IMR-90 (cell line): ENCODE data around the gene GAB1. TPM values are rescaled to one million over a fixed set of nuclear protein-coding genes. Genes with fewer than 3 reads are reported as not detected.

Experiments
- ATAC-seq: fragments of 200-7000 bp; cut with Tn5 transposase; 2 replicates; pipeline ENCODE4 v1.9.1; 2020; ENCODE audit warnings: low read depth, mild to moderate bottlenecking, moderate library complexity
- BruUV-seq: library from RNA; stranded (reverse); fragments of 400-500 nt; replicated peaks from 2 replicates; lab custom pipeline; 2021; lab: Mats Ljungman, UMichigan
- CTCF ChIA-PET: fragments of 300-600 bp; formaldehyde crosslinking; extraction: SDS; loops from one replicate; lab custom pipeline; 2021; ENCODE audit warnings: antibody characterized with exemption; lab: Yijun Ruan, JAX
- POLR2A ChIA-PET: fragments of 300-600 bp; sonication (Branson Sonifier 250); formaldehyde crosslinking; loops from one replicate; lab custom pipeline; 2022; ENCODE audit warnings: antibody characterized with exemption; ENCODE audit not compliant: unreplicated experiment; lab: Charles Lee
- DNase-seq: peaks from one replicate; pipeline ENCODE4 v3.0.0; 2013
- H2AFZ ChIP-seq: replicated peaks from 2 replicates; pipeline ENCODE3; 2013; ENCODE audit warnings: low read length, mild to moderate bottlenecking; ENCODE audit not compliant: poor library complexity
- H2AK5ac ChIP-seq: 2 replicates; pipeline ENCODE4 v1.6.1; 2013; ENCODE audit warnings: low read depth, low read length, inconsistent platforms
- H2AK9ac ChIP-seq: replicated peaks from 2 replicates; pipeline ENCODE3; 2013; ENCODE audit warnings: mild to moderate bottlenecking, low read depth, low read length, moderate library complexity; ENCODE audit not compliant: poor library complexity
- H2BK120ac ChIP-seq: 2 replicates; pipeline ENCODE4 v1.6.1; 2013; ENCODE audit warnings: low read depth, low read length, inconsistent platforms
- H2BK15ac ChIP-seq: 3 replicates; pipeline ENCODE4 v1.6.1; 2013; ENCODE audit warnings: low read depth, low read length, inconsistent platforms
- H2BK20ac ChIP-seq: 2 replicates; pipeline ENCODE4 v1.6.1; 2013; ENCODE audit warnings: low read depth, mild to moderate bottlenecking, inconsistent platforms, low read length, moderate library complexity
- H2BK5ac ChIP-seq: 2 replicates; pipeline ENCODE4 v1.6.1; 2013; ENCODE audit warnings: mild to moderate bottlenecking, low read depth, low read length, inconsistent platforms; ENCODE audit not compliant: poor library complexity, severe bottlenecking
- H3K14ac ChIP-seq: replicated peaks from 2 replicates; pipeline ENCODE4 v1.6.1; 2013; ENCODE audit warnings: low read depth, low read length, inconsistent platforms
- H3K18ac ChIP-seq: 2 replicates; pipeline ENCODE4 v1.6.1; 2013; ENCODE audit warnings: low read depth, low read length, control low read depth
- H3K23ac ChIP-seq: 2 replicates; pipeline ENCODE4 v1.6.1; 2013; ENCODE audit warnings: low read depth, low read length, inconsistent platforms
- H3K27ac ChIP-seq: 2 replicates; pipeline ENCODE4 v1.5.1; 2013; ENCODE audit warnings: mild to moderate bottlenecking, control low read depth, low read length; ENCODE audit not compliant: insufficient read depth
- H3K27me3 ChIP-seq: 2 replicates; pipeline ENCODE4 v1.6.1; 2013; ENCODE audit warnings: low read length; ENCODE audit not compliant: control insufficient read depth, insufficient read depth
- H3K36me3 ChIP-seq: 2 replicates; pipeline ENCODE4 v1.6.1; 2013; ENCODE audit warnings: low read length, mixed read lengths; ENCODE audit not compliant: control insufficient read depth, insufficient read depth
- H3K4ac ChIP-seq: 2 replicates; pipeline ENCODE4 v1.6.1; 2013; ENCODE audit warnings: low read depth, low read length, inconsistent platforms
- H3K4me1 ChIP-seq: 2 replicates; pipeline ENCODE4 v1.6.1; 2013; ENCODE audit warnings: low read length, mixed read lengths; ENCODE audit not compliant: control insufficient read depth, insufficient read depth
- H3K4me2 ChIP-seq: 2 replicates; pipeline ENCODE4 v1.6.1; 2013; ENCODE audit warnings: low read depth, mild to moderate bottlenecking, control low read depth, low read length, moderate library complexity
- H3K4me3 ChIP-seq: 2 replicates; pipeline ENCODE4 v1.5.1; 2013; ENCODE audit warnings: low read depth, mild to moderate bottlenecking, control low read depth, low read length, moderate library complexity; ENCODE audit not compliant: insufficient read depth
- H3K56ac ChIP-seq: 2 replicates; pipeline ENCODE4 v1.6.1; 2013; ENCODE audit warnings: low read length, inconsistent platforms; ENCODE audit not compliant: insufficient read depth; ENCODE audit errors: extremely low read depth
- H3K79me1 ChIP-seq, 2 experiments: 2 replicates each; pipeline ENCODE4 v1.6.1; 2013; ENCODE audit warnings: low read length in 2 of 2, inconsistent platforms in 1 of 2, low read depth in 1 of 2
- H3K9ac ChIP-seq: 2 replicates; pipeline ENCODE4 v1.6.1; 2013; ENCODE audit warnings: low read depth, low read length, control low read depth
- H3K9me1 ChIP-seq: 2 replicates; pipeline ENCODE4 v1.6.1; 2013; ENCODE audit warnings: low read length, inconsistent platforms; ENCODE audit not compliant: insufficient read depth
- H3K9me3 ChIP-seq: 2 replicates; pipeline ENCODE4 v1.6.1; 2013; ENCODE audit warnings: low read length; ENCODE audit not compliant: control insufficient read depth, insufficient read depth
- H4K20me1 ChIP-seq: 2 replicates; pipeline ENCODE4 v1.6.1; 2013; ENCODE audit warnings: low read length, inconsistent platforms; ENCODE audit not compliant: insufficient read depth
- H4K5ac ChIP-seq: 2 replicates; pipeline ENCODE4 v1.6.1; 2013; ENCODE audit warnings: mild to moderate bottlenecking, low read depth, low read length, control low read depth
- H4K8ac ChIP-seq, 2 experiments: 2 replicates each; pipeline ENCODE4 v1.6.1; 2013; ENCODE audit warnings: low read depth in 2 of 2, low read length in 2 of 2, control low read depth in 1 of 2, inconsistent platforms in 1 of 2
- H4K91ac ChIP-seq: 2 replicates; pipeline ENCODE4 v1.6.1; 2013; ENCODE audit warnings: low read depth, low read length, inconsistent platforms; ENCODE audit not compliant: insufficient read depth
- CHD1 ChIP-seq: IDR thresholded peaks from 2 replicates; pipeline ENCODE4 v1.6.1; 2012; ENCODE audit warnings: low read depth, low read length, improper control_type of control experiment
- MAFK ChIP-seq: IDR thresholded peaks from 2 replicates; pipeline ENCODE4 v1.6.1; 2012; ENCODE audit warnings: low read depth, low read length, improper control_type of control experiment
- RAD21 ChIP-seq: IDR thresholded peaks from 2 replicates; pipeline ENCODE4 v1.6.1; 2012; ENCODE audit warnings: low read length, improper control_type of control experiment
- RFX5 ChIP-seq: IDR thresholded peaks from 2 replicates; pipeline ENCODE4 v1.8.0; 2012; ENCODE audit warnings: low read depth, mild to moderate bottlenecking, low read length, moderate library complexity
- WGBS, 2 experiments: methylation state at CpG; one replicate each; pipeline versions ENCODE4 v1.1.5 to v1.1.7; 2013; ENCODE audit warnings: missing lambda C conversion rate in 2 of 2; ENCODE audit not compliant: insufficient read length in 1 of 2; ENCODE audit errors: extremely low coverage in 2 of 2; 5-methylcytosine and 5-hydroxymethylcytosine counted together
- dilution Hi-C: fragments of 300-500 bp; cut with HindIII; formaldehyde crosslinking; loops from one replicate; pipeline ENCODE4 v1.14.3; 2018; ENCODE audit warnings: low sequenced_read_pairs; ENCODE audit not compliant: unreplicated experiment
- in situ Hi-C: fragments of 300-500 bp; cut with MboI; formaldehyde crosslinking; loops from 3 replicates; pipeline ENCODE4 v1.14.3; 2019; ENCODE audit warnings: low sequenced_read_pairs, inconsistent platforms, mixed read lengths
- intact Hi-C: fragments of 100-400 bp; cut with micrococcal nuclease; formaldehyde crosslinking; loops from 2 replicates; pipeline ENCODE4 v1.10.0; 2022
- polyA plus RNA-seq, 3 experiments: library from polyadenylated mRNA; depleted of rRNA; stranded (reverse); fragments of >200 nt; gene quantifications; 2 replicates each; pipeline ENCODE4 v1.2.3, GENCODE V29; 2012; ENCODE audit warnings: low replicate concordance in 1 of 3
- total RNA-seq: library from RNA; depleted of rRNA; stranded (reverse); fragments of >200 nt; gene quantifications from 2 replicates; pipeline ENCODE4 v1.2.3, GENCODE V29; 2012
- TF ChIP-seq, protein P1 (sequence below): fragments of 150-350 bp; IDR thresholded peaks from 2 replicates; pipeline ENCODE4 v1.6.1; 2017; ENCODE audit warnings: mild to moderate bottlenecking, antibody characterized with exemption, low read length, low read depth

The GAB1 gene
- total and polyA plus RNA-seq, 2 of the 4 experiments (the other 2 are of a cell fraction): 2.8 to 12.0 TPM

DNA sequence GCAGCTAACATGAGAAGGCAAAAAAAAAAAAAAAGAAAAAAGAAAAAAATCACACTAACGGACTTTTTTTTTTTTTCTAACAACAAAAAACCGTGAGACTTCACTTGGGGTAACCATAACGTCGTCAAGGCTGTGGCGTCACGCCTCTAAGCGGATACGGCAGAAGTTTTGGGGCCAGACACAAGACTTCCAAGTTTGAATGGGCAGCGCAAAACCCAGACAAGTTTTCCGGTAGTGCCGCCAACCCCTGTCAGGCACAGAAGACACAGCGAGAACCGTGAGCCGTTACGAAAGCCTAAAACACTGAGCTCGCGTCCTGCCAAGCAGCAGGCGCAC is 176.3 kb downstream of the GAB1 start:
- no TSS peak for BruUV-seq
- H3K4me1 ChIP-seq: no peaks in the 10 kb centered on the region
- H3K9me1 ChIP-seq: no peaks in the 10 kb centered on the region
- H2AK9ac ChIP-seq: peak overlapping the region; percentile 90
- no peak overlapping the region for H2AK5ac ChIP-seq
- ChIA-PET POLR2A (no interaction called here), CTCF (no interaction called here)
- peak overlapping the region; percentile 62; the same call in 1 of the 3 replicates for H2BK15ac ChIP-seq
- H4K5ac ChIP-seq: peak overlapping the region; percentile 10; the same call in 1 of the 2 replicates
- 4% methylated on average over 7 of the region's 18 CpGs; no CpG with 5 or more reads in 1 of the 2 experiments for WGBS, 2 experiments
- peaks cover 4 to 8% of the 10 kb centered on the region in 2 experiments; a peak in 2 of 4 replicates for H3K79me1 ChIP-seq
- H3K4me3 ChIP-seq: peak overlapping the region; percentile 63
- H2BK5ac ChIP-seq: peak overlapping the region; percentile 26
- H3K9me3 ChIP-seq: no peaks in the 10 kb centered on the region
- TF ChIP-seq RFX5: no peak
- TF ChIP-seq RAD21: no peak
- no peak for TF ChIP-seq MAFK
- TF ChIP-seq CHD1: no peak
- TF ChIP-seq, protein P1, sequence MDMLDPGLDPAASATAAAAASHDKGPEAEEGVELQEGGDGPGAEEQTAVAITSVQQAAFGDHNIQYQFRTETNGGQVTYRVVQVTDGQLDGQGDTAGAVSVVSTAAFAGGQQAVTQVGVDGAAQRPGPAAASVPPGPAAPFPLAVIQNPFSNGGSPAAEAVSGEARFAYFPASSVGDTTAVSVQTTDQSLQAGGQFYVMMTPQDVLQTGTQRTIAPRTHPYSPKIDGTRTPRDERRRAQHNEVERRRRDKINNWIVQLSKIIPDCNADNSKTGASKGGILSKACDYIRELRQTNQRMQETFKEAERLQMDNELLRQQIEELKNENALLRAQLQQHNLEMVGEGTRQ: no peak
- H4K8ac ChIP-seq: peak overlapping the region; percentile 2 to 93; a peak in 3 of 4 replicates
- no peak overlapping the region for H3K18ac ChIP-seq
- H2AFZ ChIP-seq: peak overlapping the region; percentile 98
- peak overlapping the region; percentile 69 for H3K27ac ChIP-seq
- no peaks in the 10 kb centered on the region for H3K27me3 ChIP-seq
- peak; percentile 41 for ATAC-seq
- no peak for DNase-seq
- peak overlapping the region; percentile 67; the same call in 1 of the 2 replicates for H4K91ac ChIP-seq
- H3K9ac ChIP-seq: peak overlapping the region; percentile 64
- 0 out of 2 replicates have a peak overlapping the region, but pooled peaks have one; percentile 6 for H3K14ac ChIP-seq
- intact Hi-C loops: no loop called here
- peak overlapping the region; percentile 40; the same call in 1 of the 2 replicates for H3K23ac ChIP-seq
- peak overlapping the region; percentile 61 for H3K4ac ChIP-seq
- H3K56ac ChIP-seq: peak overlapping the region; percentile 45; the same call in 1 of the 2 replicates
- dilution Hi-C loops: no loop called here
- H3K36me3 ChIP-seq: peaks cover 3% of the 10 kb centered on the region
- peaks cover 26% of the 10 kb centered on the region for H4K20me1 ChIP-seq
- in situ Hi-C loops: no loop called here
- H2BK20ac ChIP-seq: no peak overlapping the region
- H3K4me2 ChIP-seq: peak overlapping the region; percentile 51
- peak overlapping the region; percentile 7; the same call in 1 of the 2 replicates for H2BK120ac ChIP-seq
